Kidney epithelial cell (primary cell): ENCODE measurements around the gene CATSPER3. TPM values are rescaled to one million over a fixed set of nuclear protein-coding genes. Genes with fewer than 3 reads are reported as not detected.

Source experiments
- DNase-seq: peaks from one replicate; pipeline ENCODE4 v3.0.0-alpha.2; 2010; ENCODE audit warnings: low read depth
- H3K27me3 ChIP-seq: 2 replicates; pipeline ENCODE4 v1.6.0; 2011; ENCODE audit warnings: low read length; ENCODE audit not compliant: control insufficient read depth, insufficient read depth
- H3K36me3 ChIP-seq: 2 replicates; pipeline ENCODE4 v1.5.1; 2011; ENCODE audit warnings: low read length; ENCODE audit not compliant: control insufficient read depth, insufficient read depth
- H3K4me3 ChIP-seq: 2 replicates; pipeline ENCODE4 v1.5.1; 2011; ENCODE audit warnings: low read depth, mild to moderate bottlenecking, control low read depth, low read length
- CTCF ChIP-seq: IDR thresholded peaks from 2 replicates; pipeline ENCODE4 v1.5.1; 2011; ENCODE audit warnings: mild to moderate bottlenecking, moderate library complexity, low read length, control low read depth, inconsistent platforms; ENCODE audit not compliant: insufficient read depth, poor library complexity, severe bottlenecking
- total RNA-seq: library from RNA; depleted of rRNA; stranded (reverse); fragments of >200 nt; gene quantifications from 2 replicates; pipeline ENCODE4 v1.2.3, GENCODE V29; 2015

CATSPER3 gene
- total RNA-seq, 1 donor from 2014 or later: 0.13 TPM

DNA sequence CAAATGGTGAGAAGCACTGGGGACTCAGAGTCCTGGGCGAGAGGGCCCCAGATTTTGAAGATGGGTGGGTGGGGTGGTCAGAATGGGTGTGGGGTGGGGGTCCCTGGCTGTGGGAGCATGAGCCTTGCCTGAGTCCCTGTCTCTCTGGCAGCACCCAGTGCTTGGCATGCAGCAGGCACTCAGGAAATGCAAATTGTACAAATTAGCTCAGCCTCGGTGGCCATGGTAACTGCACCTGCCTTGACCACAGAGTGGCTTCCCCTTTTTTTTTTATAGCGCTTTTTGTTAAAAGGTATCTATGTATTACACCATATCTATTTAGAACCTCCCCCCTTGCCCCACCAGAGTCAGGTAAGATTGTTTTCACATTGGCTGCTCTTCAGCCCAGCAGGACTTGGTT is 85.6 kb downstream of the CATSPER3 start:
- no peak for DNase-seq
- Histone ChIP-seq H3K36me3 (no peaks in the 10 kb centered on the region), H3K27me3 (peaks cover 63% of the 10 kb centered on the region), H3K4me3 (no peak overlapping the region)
- no peak for TF ChIP-seq CTCF

DNA sequence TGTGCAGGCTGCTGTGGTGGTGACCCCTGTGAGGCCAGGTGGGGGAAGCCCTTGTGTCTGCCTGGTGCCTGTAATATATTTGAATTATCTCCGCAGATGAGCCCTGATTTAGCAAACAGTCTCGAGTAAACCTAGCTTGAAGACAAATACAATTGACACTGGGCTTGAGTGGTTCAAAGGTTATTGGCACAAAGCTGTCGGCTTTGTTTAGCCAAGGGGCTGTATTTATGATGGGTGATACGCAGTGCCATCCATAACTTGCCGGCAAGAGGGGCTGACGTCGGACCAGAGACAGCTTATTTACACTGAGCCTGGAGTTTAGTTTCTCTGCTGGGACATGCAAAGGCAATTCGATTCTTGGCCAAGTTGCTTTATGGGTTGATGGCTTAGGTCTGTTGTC is 86.3 kb downstream of the CATSPER3 start:
- Histone ChIP-seq H3K4me3 (no peak overlapping the region), H3K27me3 (peaks cover 59% of the 10 kb centered on the region), H3K36me3 (no peaks in the 10 kb centered on the region)
- TF ChIP-seq CTCF: no peak
- no peak for DNase-seq

DNA sequence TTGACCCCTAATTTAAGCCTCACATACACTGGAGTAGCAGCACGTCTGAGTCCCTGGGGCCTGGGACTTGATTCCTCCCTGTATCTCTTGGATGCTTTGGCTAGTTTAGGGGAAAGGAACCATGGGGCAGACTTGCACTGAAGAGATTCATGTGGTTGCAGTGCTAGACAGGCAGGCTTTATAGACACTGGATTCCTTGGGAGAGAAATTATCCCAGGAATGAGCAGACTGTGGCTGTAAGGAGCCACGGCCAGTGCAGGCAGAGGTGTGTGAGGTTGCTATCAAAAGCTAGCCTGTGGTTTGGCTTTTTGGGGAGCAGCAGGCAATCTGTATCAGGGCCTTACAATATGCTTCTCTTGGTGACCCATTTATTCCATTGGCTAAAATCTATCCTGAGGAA is 86.8 kb downstream of the CATSPER3 start:
- TF ChIP-seq CTCF: no peak
- DNase-seq: no peak
- H3K27me3 ChIP-seq: peaks cover 57% of the 10 kb centered on the region
- H3K36me3 ChIP-seq: no peaks in the 10 kb centered on the region
- H3K4me3 ChIP-seq: no peak overlapping the region

DNA sequence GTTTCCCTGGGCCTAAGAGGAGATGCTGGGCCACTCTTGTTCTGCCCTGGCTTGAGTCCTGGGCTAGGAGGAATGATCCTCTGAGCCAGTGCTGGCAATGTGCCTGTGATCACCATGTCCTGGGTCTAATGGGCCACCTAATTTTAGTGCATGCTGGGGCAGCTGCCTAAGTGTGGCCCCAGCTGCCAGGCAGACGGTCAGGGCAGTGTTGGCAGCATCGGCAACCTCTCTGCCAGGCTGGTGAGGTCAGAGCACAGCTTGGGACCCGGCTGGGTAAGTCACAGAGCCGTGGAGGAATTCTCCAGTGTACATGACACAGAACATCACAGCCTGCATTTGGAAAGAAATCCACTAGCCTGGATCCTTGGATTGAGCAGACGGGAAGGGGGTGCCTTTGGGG is 87.7 kb downstream of the CATSPER3 start:
- DNase-seq: no peak
- Histone ChIP-seq H3K4me3 (no peak overlapping the region), H3K36me3 (no peaks in the 10 kb centered on the region), H3K27me3 (peaks cover 51% of the 10 kb centered on the region)
- TF ChIP-seq CTCF: no peak

- Histone ChIP-seq H3K27me3 (peaks cover 42% of the 10 kb centered on the region), H3K36me3 (no peaks in the 10 kb centered on the region), H3K4me3 (no peak overlapping the region)
- TF ChIP-seq CTCF: no peak
- DNase-seq: no peak
Measured at GRCh38 chr5:135056316-135057030, 88.8 kb downstream of the CATSPER3 start.

DNA sequence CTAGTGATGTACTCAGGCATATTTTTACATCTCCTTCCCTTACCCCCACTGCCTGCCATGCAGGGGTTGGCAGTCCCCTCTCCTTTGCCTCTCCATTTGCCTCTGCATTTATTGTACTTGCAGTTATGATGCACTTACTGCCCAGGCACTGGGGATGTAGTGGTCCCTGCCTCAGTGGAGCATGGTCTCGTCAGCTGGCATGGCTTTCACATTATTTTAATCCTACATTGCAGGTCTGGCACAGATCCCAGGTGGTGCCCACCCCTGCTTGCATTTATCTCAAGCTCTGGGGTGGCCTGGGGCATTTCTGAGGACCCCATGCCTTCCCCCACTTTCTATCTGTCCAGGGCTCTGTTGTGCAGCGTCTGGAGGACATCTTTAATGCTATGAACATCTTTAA is 89.5 kb downstream of the CATSPER3 start:
- Histone ChIP-seq H3K4me3 (no peak overlapping the region), H3K27me3 (peaks cover 35% of the 10 kb centered on the region), H3K36me3 (no peaks in the 10 kb centered on the region)
- DNase-seq: no peak
- TF ChIP-seq CTCF: no peak
